GM23338 (cell line): ENCODE measurements around the gene MATCAP1. TPM values are rescaled to one million over a fixed set of nuclear protein-coding genes. Genes with fewer than 3 reads are reported as not detected.

ENCODE experiments used
- ATAC-seq: fragments of 200-7000 bp; cut with Tn5 transposase; 3 replicates; pipeline ENCODE4 v1.9.1; 2020
- DNase-seq: peaks from one replicate; pipeline ENCODE4 v3.0.0-alpha.2; 2015; ENCODE audit warnings: low spot score
- H2AFZ ChIP-seq: fragments of 200-600 bp; sonication (generic); 2 replicates; pipeline ENCODE4 v1.8.0; 2016; ENCODE audit warnings: antibody characterized with exemption, mild to moderate bottlenecking, moderate library complexity
- H3F3A ChIP-seq: fragments of 200-600 bp; sonication (generic); replicated peaks from 2 replicates; pipeline ENCODE4 v1.8.0; 2017; ENCODE audit warnings: antibody characterized with exemption, mixed run types, low read depth
- H3K27ac ChIP-seq: fragments of 200-600 bp; sonication (generic); 2 replicates; pipeline ENCODE4 v1.6.1; 2016; ENCODE audit warnings: low read depth
- H3K27me3 ChIP-seq: fragments of 200-600 bp; sonication (generic); 2 replicates; pipeline ENCODE4 v1.8.0; 2016; ENCODE audit warnings: mild to moderate bottlenecking, mixed run types, moderate library complexity; ENCODE audit not compliant: insufficient read depth
- H3K36me3 ChIP-seq: fragments of 200-600 bp; sonication (generic); 2 replicates; pipeline ENCODE4 v1.8.0; 2016; ENCODE audit warnings: mild to moderate bottlenecking; ENCODE audit not compliant: insufficient read depth
- H3K4me1 ChIP-seq: fragments of 200-600 bp; sonication (generic); 2 replicates; pipeline ENCODE4 v1.8.0; 2016; ENCODE audit warnings: mild to moderate bottlenecking, moderate library complexity; ENCODE audit not compliant: insufficient read depth
- H3K4me2 ChIP-seq: fragments of 200-600 bp; sonication (generic); 2 replicates; pipeline ENCODE4 v1.7.1; 2017; ENCODE audit warnings: mixed run types
- H3K4me3 ChIP-seq: fragments of 200-600 bp; sonication (generic); 2 replicates; pipeline ENCODE4 v1.6.1; 2016; ENCODE audit warnings: mixed run types
- H3K79me2 ChIP-seq: fragments of 200-600 bp; sonication (generic); replicated peaks from 2 replicates; pipeline ENCODE4 v1.8.0; 2017; ENCODE audit warnings: mild to moderate bottlenecking; ENCODE audit not compliant: insufficient read depth
- H3K9me2 ChIP-seq: fragments of 200-600 bp; sonication (generic); 2 replicates; pipeline ENCODE4 v1.8.0; 2017; ENCODE audit not compliant: insufficient read depth
- H4K20me1 ChIP-seq: fragments of 200-600 bp; sonication (generic); replicated peaks from 2 replicates; pipeline ENCODE4 v1.8.0; 2017; ENCODE audit warnings: mild to moderate bottlenecking; ENCODE audit not compliant: insufficient read depth
- H3K27ac Mint-ChIP-seq: 2 replicates; pipeline ENCODE4 v1.8.0; 2020; ENCODE audit warnings: inconsistent platforms, mild to moderate bottlenecking, moderate library complexity, mixed read lengths
- H3K27me3 Mint-ChIP-seq: 3 replicates; pipeline ENCODE4 v1.8.0; 2022; ENCODE audit warnings: low read depth, mild to moderate bottlenecking, moderate library complexity, mixed read lengths, inconsistent platforms; ENCODE audit not compliant: insufficient read depth, poor library complexity
- H3K36me3 Mint-ChIP-seq: 3 replicates; pipeline ENCODE4 v1.8.0; 2021; ENCODE audit warnings: low read depth, mild to moderate bottlenecking, inconsistent platforms, moderate library complexity, mixed read lengths
- H3K4me1 Mint-ChIP-seq: 3 replicates; pipeline ENCODE4 v1.8.0; 2020; ENCODE audit warnings: mild to moderate bottlenecking, inconsistent platforms, mixed read lengths
- H3K4me3 Mint-ChIP-seq: 3 replicates; pipeline ENCODE4 v1.8.0; 2021; ENCODE audit warnings: moderate library complexity, mild to moderate bottlenecking, inconsistent platforms, mixed read lengths
- H3K9me3 Mint-ChIP-seq: 3 replicates; pipeline ENCODE4 v1.8.0; 2020; ENCODE audit warnings: moderate library complexity, mild to moderate bottlenecking, inconsistent platforms, mixed read lengths
- EZH2 ChIP-seq: fragments of 200-600 bp; sonication (generic); IDR thresholded peaks from one replicate; pipeline ENCODE4 v1.8.0; 2017; ENCODE audit warnings: antibody characterized with exemption, mild to moderate bottlenecking, low read depth; ENCODE audit not compliant: unreplicated experiment
- POLR2AphosphoS5 ChIP-seq: IDR thresholded peaks from 2 replicates; pipeline ENCODE4 v1.6.1; 2016; ENCODE audit warnings: antibody characterized with exemption, low read depth
- STAT1 ChIP-seq: IDR thresholded peaks from one replicate; pipeline ENCODE4 v1.6.1; 2016; ENCODE audit warnings: antibody characterized with exemption; ENCODE audit not compliant: unreplicated experiment
- ZNF331 ChIP-seq: fragments of 250-450 bp; sonication (Bioruptor Pico); IDR thresholded peaks from 2 replicates; pipeline ENCODE4 v1.5.0; 2020; ENCODE audit warnings: low read depth, mild to moderate bottlenecking, moderate library complexity
- polyA plus RNA-seq: library from polyadenylated mRNA; unstranded; fragments of >200 nt; fragmentation: Nextera tagmentation; extraction: Ambion mirVana; gene quantifications from 2 replicates; pipeline ENCODE4 v1.2.1, GENCODE V29; 2016
- total RNA-seq: library from RNA; depleted of rRNA; stranded (reverse); fragments of >200 nt; shearing (Covaris generic); gene quantifications from 2 replicates; pipeline ENCODE4 v1.2.3, GENCODE V29; 2014
- TF ChIP-seq, protein P1 (sequence below): IDR thresholded peaks from one replicate; pipeline ENCODE4 v1.6.1; 2018; ENCODE audit warnings: antibody characterized with exemption; ENCODE audit not compliant: unreplicated experiment
- TF ChIP-seq, protein P2 (sequence below), 2 experiments: fragments of 200-600 bp in 1 of 2; sonication (generic) in 1 of 2; conservative IDR thresholded peaks; 2 replicates each; pipeline versions ENCODE4 v1.5.1 to v1.6.1; 2016 to 2017; ENCODE audit warnings: antibody characterized with exemption in 2 of 2, low read depth in 2 of 2, mild to moderate bottlenecking in 2 of 2, moderate library complexity in 1 of 2

Gene MATCAP1
- total and polyA plus RNA-seq, 2 experiments from 2014 or later, result 9.5 to 22.7 TPM

DNA sequence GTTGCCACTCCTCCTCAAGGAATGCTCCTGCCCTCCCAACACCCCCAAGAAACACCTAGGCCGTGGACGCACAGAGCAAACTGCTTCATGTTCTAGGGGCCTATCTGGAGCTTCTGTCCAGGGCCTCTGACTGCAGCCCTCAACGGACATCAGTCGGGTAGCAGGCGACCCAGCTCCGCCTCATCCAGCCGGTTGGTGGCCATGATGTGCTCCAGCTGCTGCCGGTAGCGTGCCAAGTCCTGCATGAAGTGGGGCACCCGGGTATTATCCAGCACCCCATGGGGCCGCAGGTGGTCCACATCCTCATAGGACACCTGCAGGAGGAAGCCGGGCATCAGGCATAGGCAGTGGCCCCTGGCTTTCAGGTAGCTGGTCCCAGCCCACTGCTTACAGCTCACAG lies 7.1 kb downstream of the MATCAP1 start (continued):
- TF ChIP-seq POLR2AphosphoS5 (no peak), ZNF331 (CRISPR knock-in tag) (no peak), STAT1 (no peak), EZH2 (no peak)
- TF ChIP-seq, protein P1, sequence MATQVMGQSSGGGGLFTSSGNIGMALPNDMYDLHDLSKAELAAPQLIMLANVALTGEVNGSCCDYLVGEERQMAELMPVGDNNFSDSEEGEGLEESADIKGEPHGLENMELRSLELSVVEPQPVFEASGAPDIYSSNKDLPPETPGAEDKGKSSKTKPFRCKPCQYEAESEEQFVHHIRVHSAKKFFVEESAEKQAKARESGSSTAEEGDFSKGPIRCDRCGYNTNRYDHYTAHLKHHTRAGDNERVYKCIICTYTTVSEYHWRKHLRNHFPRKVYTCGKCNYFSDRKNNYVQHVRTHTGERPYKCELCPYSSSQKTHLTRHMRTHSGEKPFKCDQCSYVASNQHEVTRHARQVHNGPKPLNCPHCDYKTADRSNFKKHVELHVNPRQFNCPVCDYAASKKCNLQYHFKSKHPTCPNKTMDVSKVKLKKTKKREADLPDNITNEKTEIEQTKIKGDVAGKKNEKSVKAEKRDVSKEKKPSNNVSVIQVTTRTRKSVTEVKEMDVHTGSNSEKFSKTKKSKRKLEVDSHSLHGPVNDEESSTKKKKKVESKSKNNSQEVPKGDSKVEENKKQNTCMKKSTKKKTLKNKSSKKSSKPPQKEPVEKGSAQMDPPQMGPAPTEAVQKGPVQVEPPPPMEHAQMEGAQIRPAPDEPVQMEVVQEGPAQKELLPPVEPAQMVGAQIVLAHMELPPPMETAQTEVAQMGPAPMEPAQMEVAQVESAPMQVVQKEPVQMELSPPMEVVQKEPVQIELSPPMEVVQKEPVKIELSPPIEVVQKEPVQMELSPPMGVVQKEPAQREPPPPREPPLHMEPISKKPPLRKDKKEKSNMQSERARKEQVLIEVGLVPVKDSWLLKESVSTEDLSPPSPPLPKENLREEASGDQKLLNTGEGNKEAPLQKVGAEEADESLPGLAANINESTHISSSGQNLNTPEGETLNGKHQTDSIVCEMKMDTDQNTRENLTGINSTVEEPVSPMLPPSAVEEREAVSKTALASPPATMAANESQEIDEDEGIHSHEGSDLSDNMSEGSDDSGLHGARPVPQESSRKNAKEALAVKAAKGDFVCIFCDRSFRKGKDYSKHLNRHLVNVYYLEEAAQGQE, result no peak

DNA sequence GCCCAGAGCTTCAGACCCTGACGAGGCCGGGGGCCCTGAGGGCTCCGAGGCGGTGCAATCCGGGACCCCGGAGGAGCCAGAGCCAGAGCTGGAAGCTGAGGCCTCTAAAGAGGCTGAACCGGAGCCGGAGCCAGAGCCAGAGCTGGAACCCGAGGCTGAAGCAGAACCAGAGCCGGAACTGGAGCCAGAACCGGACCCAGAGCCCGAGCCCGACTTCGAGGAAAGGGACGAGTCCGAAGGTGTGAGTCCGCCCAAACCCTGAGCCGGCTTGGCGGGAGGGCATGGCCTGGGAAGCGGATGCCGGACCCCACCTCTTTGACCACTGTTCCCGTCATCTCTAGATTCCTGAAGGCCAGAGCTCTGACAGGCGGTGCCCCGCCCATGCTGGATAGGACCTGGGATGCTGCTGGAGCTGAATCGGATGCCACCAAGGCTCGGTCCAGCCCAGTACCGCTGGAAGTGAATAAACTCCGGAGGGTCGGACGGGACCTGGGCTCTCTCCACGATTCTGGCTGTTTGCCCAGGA lies 9.0 kb downstream of the MATCAP1 start:
- H3K4me1 Mint-ChIP-seq, result peaks cover 34% of the 10 kb centered on the region
- Histone ChIP-seq H3K4me1 (peaks cover 33% of the 10 kb centered on the region), H2AFZ (peak overlapping the region; percentile 81; the same call in 1 of the 2 replicates), H3K27ac (no peak overlapping the region), H3K9me2 (no peaks in the 10 kb centered on the region), H3K79me2 (no peaks in the 10 kb centered on the region), H4K20me1 (peaks cover 11% of the 10 kb centered on the region), H3K4me2 (peak overlapping the region; percentile 88), H3K36me3 (no peaks in the 10 kb centered on the region), H3F3A (peaks cover 23% of the 10 kb centered on the region; the same call in 1 of the 2 replicates), H3K4me3 (peak overlapping the region; percentile 63), H3K27me3 (peaks cover 78% of the 10 kb centered on the region)
- DNase-seq (no peak), ATAC-seq (no peak; the same call in 2 of the 3 replicates)
- TF ChIP-seq EZH2, result peak; percentile 64
- TF ChIP-seq, protein P2, sequence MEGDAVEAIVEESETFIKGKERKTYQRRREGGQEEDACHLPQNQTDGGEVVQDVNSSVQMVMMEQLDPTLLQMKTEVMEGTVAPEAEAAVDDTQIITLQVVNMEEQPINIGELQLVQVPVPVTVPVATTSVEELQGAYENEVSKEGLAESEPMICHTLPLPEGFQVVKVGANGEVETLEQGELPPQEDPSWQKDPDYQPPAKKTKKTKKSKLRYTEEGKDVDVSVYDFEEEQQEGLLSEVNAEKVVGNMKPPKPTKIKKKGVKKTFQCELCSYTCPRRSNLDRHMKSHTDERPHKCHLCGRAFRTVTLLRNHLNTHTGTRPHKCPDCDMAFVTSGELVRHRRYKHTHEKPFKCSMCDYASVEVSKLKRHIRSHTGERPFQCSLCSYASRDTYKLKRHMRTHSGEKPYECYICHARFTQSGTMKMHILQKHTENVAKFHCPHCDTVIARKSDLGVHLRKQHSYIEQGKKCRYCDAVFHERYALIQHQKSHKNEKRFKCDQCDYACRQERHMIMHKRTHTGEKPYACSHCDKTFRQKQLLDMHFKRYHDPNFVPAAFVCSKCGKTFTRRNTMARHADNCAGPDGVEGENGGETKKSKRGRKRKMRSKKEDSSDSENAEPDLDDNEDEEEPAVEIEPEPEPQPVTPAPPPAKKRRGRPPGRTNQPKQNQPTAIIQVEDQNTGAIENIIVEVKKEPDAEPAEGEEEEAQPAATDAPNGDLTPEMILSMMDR (conservative IDR thresholded peaks at IDR 0.05; ENCODE audit: low read depth in 2 of 2), result no peak
- H3K4me3 Mint-ChIP-seq, result peak overlapping the region; percentile 76; the same call in 2 of the 3 replicates
- no peaks in the 10 kb centered on the region; the same call in 1 of the 3 replicates for H3K9me3 Mint-ChIP-seq
- peaks cover 82% of the 10 kb centered on the region for H3K27me3 Mint-ChIP-seq
- peaks cover 3% of the 10 kb centered on the region; the same call in 2 of the 3 replicates for H3K36me3 Mint-ChIP-seq
- no peak overlapping the region for H3K27ac Mint-ChIP-seq
